GM12865 (cell line): ENCODE measurements around the gene SP9.

Source experiments
- DNase-seq: peaks from one replicate; pipeline ENCODE4 v3.0.0; 2010; ENCODE audit warnings: low read depth
- H3K4me3 ChIP-seq: 2 replicates; pipeline ENCODE4 v1.5.1; 2011; ENCODE audit warnings: mild to moderate bottlenecking, low read depth, low read length, control low read depth
- CTCF ChIP-seq: IDR thresholded peaks from 2 replicates; pipeline ENCODE4 v1.5.1; 2011; ENCODE audit warnings: low read length, control low read depth, low read depth, inconsistent platforms; ENCODE audit not compliant: insufficient read depth; ENCODE audit errors: missing control alignments

Gene SP9

GRCh38 chr2:174334781-174335251, at the start of gene SP9:
TSS of gene SP9 (plus strand) at chr2:174334954. CDS start at chr2:174335093, 139 bp downstream.
- H3K4me3 ChIP-seq: peak within 1 kb of the TSS; percentile 58
- TF ChIP-seq CTCF: no peak
- no peak for DNase-seq

- no peak for TF ChIP-seq CTCF
- no peak overlapping the region for H3K4me3 ChIP-seq
- no peak for DNase-seq
Measured at GRCh38 chr2:174286172-174286571, 48.6 kb upstream of the SP9 start.

- no peak for TF ChIP-seq CTCF
- no peak overlapping the region for H3K4me3 ChIP-seq
- DNase-seq: no peak
Measured at GRCh38 chr2:174292908-174293307, 41.8 kb upstream of the SP9 start.

DNA sequence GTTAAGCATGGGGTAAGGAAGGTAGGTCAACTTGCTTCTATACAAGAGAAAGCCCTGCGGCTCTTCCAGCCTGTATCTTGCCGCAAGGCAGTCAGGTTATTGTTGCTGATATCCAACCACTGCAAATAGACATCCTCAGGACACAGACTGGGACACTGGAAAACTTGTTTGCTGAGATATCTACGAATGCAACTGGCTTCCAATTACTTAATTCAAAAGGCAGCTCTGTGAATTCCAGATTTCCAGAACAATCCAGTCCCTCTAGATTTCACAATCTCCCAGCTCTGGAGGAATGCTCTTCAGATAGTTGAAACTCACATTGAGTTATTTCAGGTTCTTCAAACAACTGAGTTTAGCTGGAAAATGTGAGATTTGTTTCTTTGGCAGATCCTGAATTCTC, 34.6 kb upstream of the SP9 start:
- no peak for TF ChIP-seq CTCF
- no peak for DNase-seq
- no peak overlapping the region for H3K4me3 ChIP-seq

- H3K4me3 ChIP-seq: no peak overlapping the region
- no peak for DNase-seq
- no peak for TF ChIP-seq CTCF
Measured at GRCh38 chr2:174312581-174313234, 22.0 kb upstream of the SP9 start.

DNA sequence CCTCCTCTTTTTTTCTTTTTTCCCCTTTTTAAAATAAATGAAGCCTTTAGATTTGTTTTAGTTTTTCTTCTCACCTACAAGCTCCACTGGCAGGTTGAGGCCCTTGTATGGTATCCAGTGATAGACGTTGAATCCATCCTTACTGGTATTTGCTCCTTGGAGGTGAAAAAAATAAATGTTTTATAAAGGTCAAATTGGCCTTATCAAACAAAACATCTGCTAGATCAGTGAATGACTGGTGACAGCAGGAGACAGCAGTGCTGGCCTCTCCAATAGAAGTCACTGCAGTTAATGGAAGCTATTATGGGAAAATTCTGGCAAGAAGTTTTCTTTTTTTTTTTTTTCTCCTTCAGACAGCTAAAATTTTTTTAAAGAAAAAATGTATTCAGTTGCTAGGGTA, 12.6 kb upstream of the SP9 start:
- TF ChIP-seq CTCF: no peak
- DNase-seq: no peak
- no peak overlapping the region for H3K4me3 ChIP-seq

DNA sequence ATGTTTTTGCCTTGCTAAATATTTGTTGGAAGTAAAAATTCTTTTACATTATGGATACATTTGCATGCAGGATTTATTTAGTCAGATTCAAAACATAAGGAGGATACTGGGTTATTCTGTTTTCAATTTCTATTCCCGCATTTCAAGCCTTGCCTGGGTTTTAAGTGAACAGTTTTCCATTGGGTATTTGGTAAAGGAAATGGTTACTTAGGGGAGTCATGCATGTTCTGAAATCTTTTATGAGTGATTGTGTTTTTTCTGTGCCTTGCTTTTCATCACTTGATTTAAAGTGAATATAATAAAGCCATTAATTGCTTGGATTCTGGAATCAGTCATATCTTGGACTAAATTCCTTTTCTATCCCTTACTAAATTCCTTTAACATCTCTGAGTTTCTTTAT, 12.0 kb upstream of the SP9 start:
- no peak for DNase-seq
- no peak for TF ChIP-seq CTCF

More for the DNA sequence above, 12.0 kb upstream of the SP9 start:
- no peak overlapping the region for H3K4me3 ChIP-seq
